SU-DHL-6 (cell line): ENCODE measurements around the gene WSCD2.

Source experiments
- CTCF ChIP-seq: fragments of 200-600 bp; sonication (generic); IDR thresholded peaks from one replicate; pipeline ENCODE4 v1.5.1; 2017; ENCODE audit warnings: antibody characterized with exemption, mild to moderate bottlenecking, low read length, moderate library complexity; ENCODE audit not compliant: insufficient read depth, poor library complexity, severe bottlenecking
- EZH2phosphoT487 ChIP-seq: fragments of 200-600 bp; sonication (generic), shearing (Covaris generic); conservative IDR thresholded peaks from 2 replicates; pipeline ENCODE4 v1.6.1; 2018; ENCODE audit warnings: mild to moderate bottlenecking, antibody characterized with exemption, low read length, moderate library complexity, mixed read lengths

GRCh38 chr12:108299516-108299915 lies 170.4 kb downstream of the WSCD2 start:
- TF ChIP-seq CTCF: no peak
- TF ChIP-seq EZH2phosphoT487: no peak
